ENCODE measurements around the gene CYP39A1. TPM values are rescaled to one million over a fixed set of nuclear protein-coding genes. Genes with fewer than 3 reads are reported as not detected.

CYP39A1 gene
- total and polyA plus RNA-seq, 2 donors (not counting 1 experiment from before 2014, with no cell fraction given), result not detected

DNA sequence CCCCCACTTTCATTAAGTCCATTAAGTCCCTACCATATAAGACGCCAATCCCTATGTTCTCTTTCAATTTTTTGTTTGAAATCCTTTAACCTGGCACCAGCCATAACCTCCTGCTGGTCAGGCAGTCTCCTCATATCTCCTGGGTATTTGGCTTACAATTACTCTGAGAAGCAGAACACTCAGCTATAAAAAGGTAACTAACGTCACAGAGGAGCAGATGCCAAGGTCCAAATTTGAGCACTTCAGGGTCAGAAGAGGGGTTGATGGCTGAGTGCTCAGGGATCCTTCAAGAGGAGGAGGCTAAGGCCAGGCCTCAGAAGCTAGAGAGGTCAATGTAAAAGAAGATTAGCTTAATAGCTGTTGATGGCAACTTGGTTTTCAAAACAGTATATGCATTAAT is 139.1 kb downstream of the CYP39A1 start:
- H3K27me3 Mint-ChIP-seq, result peaks cover 17% of the 10 kb centered on the region
- H2AFZ ChIP-seq (ENCODE audit: insufficient read depth, low read depth, low read length, poor library complexity, severe bottlenecking), result no peak overlapping the region
- no peaks in the 10 kb centered on the region for H3K9me3 Mint-ChIP-seq (ENCODE audit: insufficient read depth)
- intact Hi-C loops (cut with micrococcal nuclease), result no loop called here
- no peak overlapping the region for H3K4me2 ChIP-seq (replicated peaks; ENCODE audit: low read depth, low read length, poor library complexity, severe bottlenecking)
- H3K27ac ChIP-seq (ENCODE audit: low read length in 2 of 2), result no peak overlapping the region
- TF ChIP-seq EZH2 (IDR thresholded peaks at IDR 0.05; ENCODE audit: borderline replicate concordance, insufficient read depth, low read depth, low read length, poor library complexity, severe bottlenecking) (no peak), CTCF (IDR thresholded peaks at IDR 0.05) (no peak)
- CTCF ChIA-PET, result no interaction called here
- POLR2A ChIA-PET, result no interaction called here
- 100% methylated on average over 1 of the region's 2 CpGs for WGBS (ENCODE audit: insufficient coverage)
- H3K4me1 ChIP-seq (ENCODE audit: control insufficient read depth in 2 of 2, insufficient read depth in 2 of 2, low read length in 2 of 2), result no peaks in the 10 kb centered on the region
- no peaks in the 10 kb centered on the region for H3K79me2 ChIP-seq (ENCODE audit: control insufficient read depth, insufficient read depth, low read length)
- H3K36me3 ChIP-seq (replicated peaks in 1 of 2; ENCODE audit: control extremely low read depth in 1 of 2, control insufficient read depth in 1 of 2, extremely low read depth in 1 of 2, insufficient read depth in 2 of 2, low read length in 1 of 2), result no peaks in the 10 kb centered on the region
- H3K9me3 ChIP-seq (ENCODE audit: control extremely low read depth in 1 of 3, control insufficient read depth in 2 of 3, insufficient read depth in 1 of 3, low read length in 2 of 3), result no peaks in the 10 kb centered on the region
- H3K27ac Mint-ChIP-seq, result no peak overlapping the region
- no peak overlapping the region for H3K4me3 Mint-ChIP-seq
- no peaks in the 10 kb centered on the region for H3K27me3 ChIP-seq (replicated peaks in 1 of 4; ENCODE audit: control extremely low read depth in 1 of 4, control insufficient read depth in 3 of 4, insufficient read depth in 4 of 4, low read length in 3 of 4)
- no peak for ATAC-seq (ENCODE audit: low read depth)
- no peak overlapping the region for H3K9ac ChIP-seq (ENCODE audit: low read length)
- no peaks in the 10 kb centered on the region for H4K20me1 ChIP-seq (ENCODE audit: control insufficient read depth, insufficient read depth, low read length, poor library complexity, severe bottlenecking)
- H3K4me3 ChIP-seq (ENCODE audit: control extremely low read depth in 1 of 5, extremely low read depth in 1 of 5, insufficient read depth in 1 of 5, low read depth in 2 of 5, low read length in 4 of 5), result no peak overlapping the region
- no peaks in the 10 kb centered on the region for H3K4me1 Mint-ChIP-seq
- DNase-seq, result no peak

- POLR2A ChIA-PET, result no interaction called here
- Mint-ChIP-seq H3K27me3 (peaks cover 13% of the 10 kb centered on the region), H3K9me3 (ENCODE audit: insufficient read depth) (no peaks in the 10 kb centered on the region)
Measured at GRCh38 chr6:46511320-46511719, 141.3 kb downstream of the CYP39A1 start.

More at GRCh38 chr6:46511320-46511719, 141.3 kb downstream of the CYP39A1 start:
- Histone ChIP-seq H3K9me3 (ENCODE audit: control extremely low read depth in 1 of 3, control insufficient read depth in 2 of 3, insufficient read depth in 1 of 3, low read length in 2 of 3) (no peaks in the 10 kb centered on the region), H4K20me1 (ENCODE audit: control insufficient read depth, insufficient read depth, low read length, poor library complexity, severe bottlenecking) (no peaks in the 10 kb centered on the region), H3K27me3 (replicated peaks in 1 of 4; ENCODE audit: control extremely low read depth in 1 of 4, control insufficient read depth in 3 of 4, insufficient read depth in 4 of 4, low read length in 3 of 4) (no peaks in the 10 kb centered on the region), H3K9ac (ENCODE audit: low read length) (no peak overlapping the region), H3K36me3 (replicated peaks in 1 of 2; ENCODE audit: control extremely low read depth in 1 of 2, control insufficient read depth in 1 of 2, extremely low read depth in 1 of 2, insufficient read depth in 2 of 2, low read length in 1 of 2) (no peaks in the 10 kb centered on the region), H3K27ac (ENCODE audit: low read length in 2 of 2) (no peak overlapping the region), H3K4me3 (ENCODE audit: control extremely low read depth in 1 of 5, extremely low read depth in 1 of 5, insufficient read depth in 1 of 5, low read depth in 2 of 5, low read length in 4 of 5) (no peak overlapping the region), H2AFZ (ENCODE audit: insufficient read depth, low read depth, low read length, poor library complexity, severe bottlenecking) (no peak overlapping the region), H3K4me1 (ENCODE audit: control insufficient read depth in 2 of 2, insufficient read depth in 2 of 2, low read length in 2 of 2) (no peaks in the 10 kb centered on the region), H3K4me2 (replicated peaks; ENCODE audit: low read depth, low read length, poor library complexity, severe bottlenecking) (no peak overlapping the region), H3K79me2 (ENCODE audit: control insufficient read depth, insufficient read depth, low read length) (no peaks in the 10 kb centered on the region)
- no peak overlapping the region for H3K4me3 Mint-ChIP-seq
- ATAC-seq (ENCODE audit: low read depth) (no peak), DNase-seq (no peak)
- intact Hi-C loops (cut with micrococcal nuclease), result no loop called here
- no peaks in the 10 kb centered on the region for H3K4me1 Mint-ChIP-seq
- CTCF ChIA-PET, result no interaction called here
- no peak for TF ChIP-seq CTCF (IDR thresholded peaks at IDR 0.05)
- no peak for TF ChIP-seq EZH2 (IDR thresholded peaks at IDR 0.05; ENCODE audit: borderline replicate concordance, insufficient read depth, low read depth, low read length, poor library complexity, severe bottlenecking)
- WGBS (ENCODE audit: insufficient coverage), result 100% methylated on average over 6 of the region's 7 CpGs
- no peak overlapping the region for H3K27ac Mint-ChIP-seq
